GM18505 (cell line): ENCODE results near the gene DRAP1.

Experiments used
- ATAC-seq: cut with Tn5 transposase; IDR thresholded peaks from one replicate; pipeline ENCODE4 v1.9.1; 2021; ENCODE audit not compliant: unreplicated experiment
- POLR2A ChIP-seq: IDR thresholded peaks from 4 replicates; pipeline ENCODE4 v1.6.1; 2011; ENCODE audit warnings: borderline replicate concordance; ENCODE audit not compliant: insufficient read depth, insufficient read length; ENCODE audit errors: extremely low read depth

DRAP1 gene, protein sequence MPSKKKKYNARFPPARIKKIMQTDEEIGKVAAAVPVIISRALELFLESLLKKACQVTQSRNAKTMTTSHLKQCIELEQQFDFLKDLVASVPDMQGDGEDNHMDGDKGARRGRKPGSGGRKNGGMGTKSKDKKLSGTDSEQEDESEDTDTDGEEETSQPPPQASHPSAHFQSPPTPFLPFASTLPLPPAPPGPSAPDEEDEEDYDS

DNA sequence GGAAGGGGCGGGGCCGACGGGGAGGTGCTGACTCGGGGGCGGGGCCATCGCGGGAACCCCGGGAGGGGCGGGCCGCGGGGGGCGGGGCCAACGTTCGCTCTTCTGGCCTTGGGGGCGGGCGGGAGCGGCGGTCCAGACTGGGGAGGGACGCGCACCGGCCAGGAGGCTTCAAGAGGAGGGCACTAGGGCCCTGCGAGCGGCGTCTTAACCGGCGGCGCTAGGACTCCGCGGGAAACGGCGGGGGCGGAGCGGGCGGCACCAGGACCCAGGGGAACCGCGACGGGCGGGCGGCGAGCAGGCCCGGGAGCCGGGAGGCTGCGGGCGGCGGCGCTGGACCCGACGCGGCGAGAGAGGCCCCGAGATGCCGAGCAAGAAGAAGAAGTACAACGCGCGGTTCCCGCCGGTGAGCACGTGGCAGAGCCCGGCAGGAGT is at the start of gene DRAP1:
TSS of gene DRAP1 (plus strand) at position 286 of the 432 bp plus-strand sequence. CDS start at position 362, 76 bp downstream.
- peak; percentile 75 for ATAC-seq
- no peak for TF ChIP-seq POLR2A

DNA sequence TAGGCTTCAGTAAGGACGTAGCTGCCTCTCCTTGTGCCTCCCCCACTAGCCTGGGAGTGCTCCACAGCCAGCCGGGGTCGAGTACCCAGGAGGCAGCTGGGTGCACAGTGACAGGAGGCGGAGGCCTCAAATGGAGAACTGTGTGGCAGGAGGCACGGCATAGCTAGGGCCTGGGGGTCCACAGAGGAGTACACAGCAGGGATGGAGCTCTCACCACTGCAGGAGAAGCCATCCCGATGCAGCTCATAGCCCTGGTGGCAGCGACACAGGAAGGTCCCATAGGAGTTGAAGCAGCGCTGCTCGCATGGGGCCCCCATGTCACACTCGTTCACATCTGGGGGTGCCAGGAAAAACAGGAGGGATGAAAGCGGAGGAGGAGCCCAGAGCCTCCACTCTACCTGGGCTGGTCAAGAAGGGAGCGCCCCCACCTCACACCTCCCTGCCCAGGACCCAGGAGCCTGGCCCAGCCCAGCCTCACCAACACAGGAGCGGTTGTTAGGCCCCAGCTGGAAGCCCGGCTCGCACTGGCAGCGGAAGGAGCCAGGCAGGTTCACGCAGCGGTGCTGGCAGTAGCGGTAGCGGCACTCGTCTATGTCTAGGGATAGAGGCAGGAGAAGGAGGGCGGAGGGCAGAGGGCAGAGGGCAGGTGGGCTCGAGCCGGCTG is 49.5 kb upstream of the DRAP1 start:
- no peak for TF ChIP-seq POLR2A
- no peak for ATAC-seq

DNA sequence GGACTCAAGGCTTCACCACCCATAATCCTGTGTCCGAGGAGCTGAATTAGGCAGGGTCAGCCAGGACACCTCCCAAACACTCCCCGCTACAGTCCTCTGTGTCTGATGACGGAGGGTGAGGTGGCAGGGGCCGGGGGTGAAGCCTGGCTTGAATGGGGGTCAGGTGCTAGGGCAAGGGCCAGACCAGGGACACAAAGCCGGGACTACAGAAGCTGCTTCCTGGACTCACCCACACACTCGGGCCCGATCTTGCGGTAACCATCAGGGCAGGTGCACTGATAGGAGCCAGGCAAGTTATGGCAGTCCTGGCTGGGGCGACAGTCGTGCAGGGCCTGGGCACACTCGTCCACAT is 48.9 kb upstream of the DRAP1 start:
- no peak for ATAC-seq
- TF ChIP-seq POLR2A: no peak

DNA sequence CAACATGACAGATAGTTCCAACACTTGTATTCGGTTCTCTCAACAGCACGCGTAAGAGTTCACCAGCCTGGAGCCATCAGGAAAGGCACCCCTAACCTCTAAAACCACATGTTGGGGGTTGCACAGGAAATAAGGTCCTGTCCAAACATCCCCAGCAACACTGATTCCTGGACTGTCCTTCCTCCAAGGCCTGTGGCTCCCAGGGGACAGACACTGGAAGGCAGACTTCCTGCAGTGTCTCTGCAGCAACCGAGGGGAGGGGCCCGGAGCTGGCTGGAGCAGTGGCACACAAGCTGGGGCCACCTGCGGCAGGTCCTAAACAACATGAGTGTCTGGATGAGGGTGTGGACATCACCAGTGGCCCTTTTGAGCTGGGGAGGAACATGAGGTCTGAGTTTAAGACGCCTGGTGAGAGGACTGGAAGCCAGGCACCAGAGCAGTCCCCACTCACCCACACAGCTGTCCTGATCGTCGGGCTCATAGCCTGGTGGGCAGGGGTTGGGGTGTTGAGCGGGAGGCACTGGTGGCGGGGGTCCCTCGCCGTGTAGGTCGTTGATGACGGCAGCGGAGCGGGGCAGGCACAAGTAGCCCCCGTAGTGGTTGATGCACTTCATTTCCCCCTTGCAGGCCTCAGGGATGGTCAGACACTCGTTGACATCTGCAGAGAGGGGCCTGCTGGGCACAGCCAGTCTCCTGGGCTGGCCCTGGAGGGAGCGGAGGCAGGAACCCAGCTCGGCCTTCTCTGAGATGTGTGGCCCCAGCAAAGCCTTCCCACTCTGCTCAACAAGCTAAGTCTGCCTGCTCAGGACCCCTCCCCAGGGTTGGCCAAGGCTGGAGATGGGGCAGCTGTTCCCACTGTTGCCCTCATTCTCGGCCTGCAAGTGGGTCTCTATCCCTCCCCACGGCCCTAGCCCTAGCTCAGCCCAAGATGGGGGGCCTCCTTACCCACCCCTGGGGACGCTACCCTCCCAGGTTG is 48.2 kb upstream of the DRAP1 start:
- no peak for ATAC-seq

DNA sequence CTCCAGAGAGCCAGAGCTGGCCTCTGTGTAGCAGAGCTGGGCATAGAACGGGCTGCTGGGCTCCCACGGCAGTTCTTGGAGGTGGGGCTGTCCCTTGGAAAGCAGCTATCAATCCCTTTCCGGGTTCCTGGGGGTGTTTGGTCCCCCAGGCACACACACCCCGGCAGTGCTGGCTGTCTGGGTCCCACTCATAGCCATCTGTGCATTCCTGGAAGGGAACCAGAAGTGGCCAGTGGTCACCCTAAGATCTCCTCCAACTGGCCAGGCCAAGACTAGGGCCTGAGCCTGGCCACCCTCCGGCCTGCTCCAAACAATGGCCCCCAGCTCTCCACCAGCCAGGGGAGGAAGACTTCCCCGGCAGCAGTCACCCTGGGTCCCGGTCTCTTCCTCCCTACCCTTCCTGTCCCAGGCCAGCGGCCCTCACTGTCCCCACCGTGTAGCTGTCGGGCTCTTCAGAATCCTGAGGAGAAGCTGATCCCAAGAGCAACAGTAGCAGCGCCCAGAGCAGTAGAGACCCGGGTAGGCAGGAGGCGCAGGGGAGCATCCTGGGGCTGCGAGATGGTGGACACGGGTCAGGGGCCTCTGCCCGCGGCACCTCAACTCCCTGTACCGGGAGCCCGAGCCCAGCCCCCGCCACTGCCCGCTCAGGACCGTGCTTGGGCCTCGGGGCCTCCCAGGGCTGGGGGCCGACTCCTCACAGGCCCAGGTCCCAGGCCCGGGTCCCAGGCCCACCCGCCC is 47.2 kb upstream of the DRAP1 start:
- no peak for TF ChIP-seq POLR2A
- ATAC-seq: no peak

More for the DNA sequence above, 48.2 kb upstream of the DRAP1 start:
- TF ChIP-seq POLR2A: no peak

DNA sequence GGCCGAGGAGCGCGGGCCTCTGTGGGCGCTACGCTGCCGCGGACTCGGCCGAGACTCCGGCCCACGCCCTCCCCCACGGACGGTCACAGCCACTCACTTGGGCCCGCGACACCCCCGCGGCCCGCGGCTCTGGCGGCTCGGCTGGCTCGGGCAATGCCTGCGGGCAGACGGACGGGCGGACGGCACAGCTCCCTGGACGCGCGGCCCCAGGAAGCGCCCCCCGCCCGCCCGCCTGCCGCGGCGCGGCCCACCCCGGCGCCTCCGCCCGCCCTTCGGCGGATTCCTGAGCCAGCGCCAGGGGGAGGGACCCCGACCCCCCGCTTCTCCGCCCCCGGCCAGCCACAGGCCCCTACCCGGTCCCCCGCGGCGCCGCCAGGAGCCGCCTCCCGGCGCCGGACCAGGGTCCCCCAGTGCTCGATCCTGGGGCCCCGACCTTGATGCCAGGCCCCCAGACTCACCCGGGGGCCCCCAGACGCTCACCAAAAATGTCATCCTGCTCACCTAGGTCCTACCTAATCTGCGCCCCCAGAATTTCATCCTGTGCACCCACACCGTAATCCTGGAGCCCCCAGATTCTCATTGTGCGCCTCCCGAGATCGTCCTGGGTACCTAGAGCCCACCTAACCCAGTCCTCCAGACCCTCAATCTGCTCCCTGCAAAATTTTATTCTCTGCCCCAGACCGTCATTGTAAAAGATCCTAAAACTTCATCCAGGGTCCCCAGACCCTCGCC is 46.5 kb upstream of the DRAP1 start, which contains the start of gene EFEMP2:
TSS of gene EFEMP2 (minus strand) at position 215 of the 732 bp plus-strand sequence. CDS start 446 bp downstream, outside the sequence.
- TF ChIP-seq POLR2A: no peak
- no peak for ATAC-seq

DNA sequence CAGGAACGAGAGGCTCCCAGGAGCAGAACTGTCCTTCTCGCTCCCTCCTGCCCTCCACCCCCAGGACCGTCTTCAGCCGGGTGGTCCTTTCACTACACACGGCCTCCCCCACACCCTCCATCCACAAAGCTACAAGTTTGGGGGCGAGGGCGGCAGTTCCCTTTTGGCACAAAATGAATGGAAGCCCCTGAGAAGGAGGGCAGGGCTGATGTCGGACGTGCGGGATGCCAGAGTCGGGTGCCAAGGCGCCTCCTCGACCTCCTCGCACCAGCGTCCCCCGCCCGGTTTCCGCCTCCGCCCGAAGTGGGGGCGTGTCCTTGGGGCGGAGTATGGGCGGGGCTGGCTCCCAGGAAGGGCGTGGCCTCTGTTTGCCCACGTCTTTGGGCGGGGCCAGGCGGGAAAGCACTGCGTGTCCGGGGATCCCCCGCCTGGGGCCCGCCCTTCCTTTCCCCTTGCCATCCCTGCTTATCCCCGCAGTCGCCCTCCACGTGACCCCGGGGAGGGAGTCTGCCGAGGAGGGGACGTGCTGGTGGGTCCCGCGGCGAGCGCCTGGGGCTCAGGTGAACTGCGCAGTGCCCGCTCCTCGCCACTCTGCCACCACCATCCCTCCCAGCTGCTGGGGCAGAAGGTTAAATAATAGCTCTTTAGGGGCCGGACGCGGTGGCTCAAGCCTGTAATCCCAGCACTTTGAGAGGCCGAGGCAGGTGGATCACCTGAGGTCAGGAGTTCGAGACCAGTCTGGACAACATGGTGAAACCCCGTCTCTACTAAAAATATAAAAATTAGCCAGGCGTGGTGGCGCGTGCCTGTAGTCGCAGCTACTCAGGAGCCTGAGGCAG is 45.7 kb upstream of the DRAP1 start:
- TF ChIP-seq POLR2A: peak; percentile 66
- peak; percentile 78 for ATAC-seq

DNA sequence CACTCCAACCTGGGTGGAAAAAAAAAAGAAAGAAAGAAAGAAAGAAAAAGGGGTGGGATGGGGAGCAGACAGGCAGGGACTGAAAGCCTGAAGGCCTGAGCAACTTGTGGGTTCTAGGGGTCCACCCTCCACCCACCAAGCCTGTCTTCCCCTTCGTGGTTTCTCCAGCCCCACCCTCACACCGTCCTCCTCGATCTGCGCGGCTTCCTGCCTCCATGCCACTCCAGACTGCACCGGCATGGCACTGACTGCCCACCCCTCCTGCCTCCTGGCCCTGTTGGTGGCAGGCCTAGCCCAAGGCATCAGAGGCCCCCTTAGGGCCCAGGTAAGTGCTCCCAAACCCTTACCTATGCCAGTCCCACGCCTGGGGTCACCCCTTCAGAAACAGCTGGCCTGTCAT is 39.6 kb upstream of the DRAP1 start, which contains the start of gene CTSW:
TSS of gene CTSW (plus strand) at position 221 of the 400 bp plus-strand sequence. CDS start at position 239, 18 bp downstream.
- TF ChIP-seq POLR2A: no peak
- no peak for ATAC-seq

DNA sequence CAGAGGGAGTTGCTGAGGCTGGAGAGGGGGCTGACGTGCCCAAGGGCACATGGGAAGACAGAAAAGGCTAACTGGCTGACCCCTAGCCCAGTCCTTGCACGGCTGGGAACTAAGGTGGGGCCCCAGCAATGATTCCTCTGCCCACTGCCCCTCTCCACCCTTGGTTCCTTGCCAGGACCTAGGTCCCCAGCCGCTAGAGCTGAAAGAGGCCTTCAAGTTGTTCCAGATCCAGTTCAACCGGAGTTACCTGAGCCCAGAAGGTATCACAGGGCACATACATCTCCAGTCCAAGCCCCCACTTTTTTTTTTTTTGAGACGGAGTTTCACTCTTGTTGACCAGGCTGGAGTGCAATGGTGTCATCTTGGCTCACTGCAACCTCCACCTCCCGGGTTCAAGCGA is 39.2 kb upstream of the DRAP1 start:
- TF ChIP-seq POLR2A: no peak
- ATAC-seq: no peak

DNA sequence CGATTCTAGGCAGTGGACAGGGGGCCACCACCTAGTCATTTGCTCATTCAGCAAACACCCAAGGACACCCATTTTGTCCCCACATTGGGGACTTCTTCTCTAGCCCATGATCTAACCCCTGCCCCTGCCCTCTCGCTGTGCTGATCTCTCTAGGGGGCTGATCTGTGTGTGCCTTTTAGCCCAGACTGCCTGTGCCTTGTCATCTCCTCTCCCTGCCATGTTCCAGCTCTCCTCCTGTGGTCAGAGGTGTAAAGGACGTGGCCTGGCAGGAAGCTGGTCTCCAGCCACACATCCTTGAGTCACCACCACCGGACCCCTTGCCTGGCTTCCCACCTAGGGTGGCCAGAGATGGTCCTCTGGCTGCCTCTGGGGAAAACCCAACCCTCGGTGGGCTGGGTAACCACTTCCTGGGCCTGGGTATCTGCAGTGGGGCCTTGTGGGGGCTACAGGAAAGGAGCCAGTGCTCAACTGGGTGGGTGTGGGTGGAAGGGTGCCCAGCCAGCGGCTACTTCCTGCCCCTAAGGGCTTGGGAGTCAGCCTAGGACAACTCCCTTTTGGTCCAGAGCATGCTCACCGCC is 38.3 kb upstream of the DRAP1 start:
- no peak for TF ChIP-seq POLR2A
- ATAC-seq: no peak
